Fibroblast of the aortic adventitia (primary cell): Measurements from ENCODE around the gene CASS4. TPM values are rescaled to one million over a fixed set of nuclear protein-coding genes. Genes with fewer than 3 reads are reported as not detected.
"Not testable (repeated sequence)": the region's sequence is repeated elsewhere in the genome, so short reads cannot be mapped to it uniquely, and the experiment has no call there.

ENCODE experiments used
- DNase-seq: peaks from one replicate; pipeline ENCODE4 v3.0.0-alpha.2; 2010; ENCODE audit warnings: low read depth
- H3K4me3 ChIP-seq: 2 replicates; pipeline ENCODE4 v1.5.1; 2011; ENCODE audit warnings: low read depth, mild to moderate bottlenecking, control low read depth, low read length, moderate library complexity
- total RNA-seq: library from RNA; depleted of rRNA; stranded (reverse); fragments of >200 nt; gene quantifications from 2 replicates; pipeline ENCODE4 v1.2.3, GENCODE V29; 2012; ENCODE audit warnings: low replicate concordance
- TF ChIP-seq, protein P1 (sequence below): IDR thresholded peaks from 2 replicates; pipeline ENCODE4 v1.5.1; 2011; ENCODE audit warnings: mild to moderate bottlenecking, low read length, control low read depth, inconsistent platforms; ENCODE audit not compliant: insufficient read depth

Gene CASS4
- total RNA-seq, 1 donor = 0.09 TPM

DNA sequence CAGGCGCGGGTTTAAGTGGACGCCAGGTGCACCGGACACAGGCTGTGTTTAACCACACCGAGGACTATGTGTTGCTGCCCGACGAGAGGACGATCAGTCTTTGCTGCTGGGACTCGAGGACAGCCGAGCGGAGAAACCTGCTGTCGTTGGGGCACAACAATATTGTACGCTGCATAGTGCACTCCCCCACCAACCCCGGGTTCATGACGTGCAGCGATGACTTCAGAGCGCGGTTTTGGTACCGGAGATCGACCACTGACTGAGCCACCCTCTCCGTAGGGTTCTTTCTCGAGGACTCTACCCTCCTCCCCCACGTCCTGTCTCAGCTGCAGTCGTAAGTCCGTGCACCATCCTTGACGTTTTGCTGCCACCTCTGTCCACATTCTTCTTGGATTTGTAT lies 8.6 kb upstream of the CASS4 start:
- TF ChIP-seq, protein P1, sequence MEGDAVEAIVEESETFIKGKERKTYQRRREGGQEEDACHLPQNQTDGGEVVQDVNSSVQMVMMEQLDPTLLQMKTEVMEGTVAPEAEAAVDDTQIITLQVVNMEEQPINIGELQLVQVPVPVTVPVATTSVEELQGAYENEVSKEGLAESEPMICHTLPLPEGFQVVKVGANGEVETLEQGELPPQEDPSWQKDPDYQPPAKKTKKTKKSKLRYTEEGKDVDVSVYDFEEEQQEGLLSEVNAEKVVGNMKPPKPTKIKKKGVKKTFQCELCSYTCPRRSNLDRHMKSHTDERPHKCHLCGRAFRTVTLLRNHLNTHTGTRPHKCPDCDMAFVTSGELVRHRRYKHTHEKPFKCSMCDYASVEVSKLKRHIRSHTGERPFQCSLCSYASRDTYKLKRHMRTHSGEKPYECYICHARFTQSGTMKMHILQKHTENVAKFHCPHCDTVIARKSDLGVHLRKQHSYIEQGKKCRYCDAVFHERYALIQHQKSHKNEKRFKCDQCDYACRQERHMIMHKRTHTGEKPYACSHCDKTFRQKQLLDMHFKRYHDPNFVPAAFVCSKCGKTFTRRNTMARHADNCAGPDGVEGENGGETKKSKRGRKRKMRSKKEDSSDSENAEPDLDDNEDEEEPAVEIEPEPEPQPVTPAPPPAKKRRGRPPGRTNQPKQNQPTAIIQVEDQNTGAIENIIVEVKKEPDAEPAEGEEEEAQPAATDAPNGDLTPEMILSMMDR = no peak
- no peak for DNase-seq
- no peak overlapping the region for H3K4me3 ChIP-seq

DNA sequence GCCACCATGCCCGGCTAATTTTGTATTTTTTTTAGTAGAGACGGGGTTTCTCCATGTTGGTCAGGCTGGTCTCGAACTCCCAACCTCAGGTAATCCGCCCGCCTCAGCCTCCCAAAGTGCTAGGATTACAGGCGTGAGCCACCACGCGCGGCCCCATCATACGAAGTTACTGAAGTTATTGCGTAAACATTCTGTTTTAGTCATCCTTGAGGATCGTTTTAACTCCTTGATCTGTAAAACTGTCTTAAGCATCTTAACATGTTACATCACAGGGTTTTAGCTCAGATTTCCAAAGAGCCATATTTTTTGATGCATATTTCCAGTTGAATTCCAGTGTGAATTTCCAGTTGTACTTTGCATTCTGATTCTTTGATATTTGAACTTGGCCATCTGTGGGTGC lies 6.7 kb upstream of the CASS4 start:
- not testable (repeated sequence) for H3K4me3 ChIP-seq, DNase-seq

DNA sequence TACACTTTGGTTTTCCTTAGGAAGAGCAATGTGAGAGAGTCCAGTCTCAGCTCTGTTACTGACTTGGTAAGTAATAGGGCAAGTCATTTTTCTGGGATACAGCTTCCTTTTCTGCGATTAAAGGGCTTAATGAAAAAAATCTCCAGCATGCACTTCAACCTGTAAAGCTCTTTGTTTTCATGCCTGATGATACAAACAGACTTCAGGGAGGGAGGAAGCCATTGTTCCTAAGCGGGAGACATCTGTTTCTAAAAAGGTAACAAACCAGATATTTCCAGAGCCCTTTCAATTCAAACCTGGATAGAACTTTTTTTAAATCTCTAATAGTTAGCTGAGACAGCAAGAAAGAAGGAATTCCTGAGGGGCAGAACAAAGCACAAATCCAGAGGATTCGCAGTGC lies 5.2 kb upstream of the CASS4 start:
- TF ChIP-seq, protein P1 = no peak
- H3K4me3 ChIP-seq = no peak overlapping the region
- no peak for DNase-seq

DNA sequence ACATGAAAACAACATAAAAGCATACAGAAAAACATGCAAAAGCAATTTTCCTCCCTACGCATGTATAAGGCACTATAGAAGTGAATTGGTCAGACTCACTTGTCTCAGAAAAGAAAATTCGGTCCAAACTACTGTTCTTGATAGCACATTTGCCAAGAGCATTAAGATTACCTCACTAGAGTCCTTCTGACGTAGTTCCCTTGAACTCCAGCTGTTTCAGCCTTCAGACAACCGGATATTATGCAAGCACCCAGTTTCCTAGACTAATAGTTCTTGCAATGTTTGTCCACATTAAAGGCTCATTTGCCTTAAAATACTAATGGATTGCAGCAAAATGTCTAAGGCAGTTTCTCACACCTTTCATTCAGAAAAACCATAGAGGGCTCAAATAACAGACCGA lies 2.5 kb upstream of the CASS4 start:
- H3K4me3 ChIP-seq = no peak overlapping the region
- TF ChIP-seq, protein P1 = no peak
- peak; percentile 61 for DNase-seq

DNA sequence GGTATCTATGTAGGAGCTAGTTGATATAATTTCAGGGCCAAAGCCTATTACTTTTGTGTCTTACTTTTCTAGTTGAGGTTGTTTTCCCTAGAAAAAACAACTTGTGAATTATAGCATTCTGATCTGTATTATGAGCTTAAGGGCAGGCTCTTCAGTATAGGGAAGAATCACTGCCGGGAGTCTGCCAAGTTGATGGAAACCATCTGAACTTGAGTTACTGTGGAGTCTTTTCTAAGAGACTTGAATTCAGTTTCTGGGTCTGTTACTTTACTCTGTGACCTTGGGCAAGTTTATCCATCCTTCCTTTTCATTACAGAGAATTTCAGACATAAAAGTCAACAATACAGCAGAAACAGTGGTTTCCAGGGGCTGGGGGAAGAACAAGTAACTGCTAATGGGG lies 2.1 kb upstream of the CASS4 start:
- H3K4me3 ChIP-seq = no peak overlapping the region

DNA sequence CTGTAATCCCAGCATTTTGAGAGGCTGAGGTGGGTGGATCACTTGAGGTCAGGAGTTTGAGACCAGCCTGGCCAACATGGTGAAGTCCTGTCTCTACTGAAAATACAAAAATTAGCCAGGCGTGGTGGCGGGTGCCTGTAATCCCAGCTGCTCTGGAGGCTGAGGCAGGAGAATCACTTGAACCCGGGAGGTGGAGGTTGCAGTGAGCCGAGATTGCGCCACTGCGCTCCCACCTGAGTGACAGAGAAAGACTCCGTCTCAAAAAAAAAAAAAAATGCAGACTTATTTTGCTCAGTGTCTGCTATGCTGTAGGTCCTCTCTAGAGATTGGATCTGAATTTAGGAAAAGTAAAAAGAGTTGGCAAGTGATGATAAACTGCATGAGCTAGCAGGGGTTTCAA lies 773 bp upstream of the CASS4 start:
- DNase-seq, H3K4me3 ChIP-seq: not testable (repeated sequence)

More for the DNA sequence above, 2.1 kb upstream of the CASS4 start:
- TF ChIP-seq, protein P1 = no peak
- DNase-seq = no peak

DNA sequence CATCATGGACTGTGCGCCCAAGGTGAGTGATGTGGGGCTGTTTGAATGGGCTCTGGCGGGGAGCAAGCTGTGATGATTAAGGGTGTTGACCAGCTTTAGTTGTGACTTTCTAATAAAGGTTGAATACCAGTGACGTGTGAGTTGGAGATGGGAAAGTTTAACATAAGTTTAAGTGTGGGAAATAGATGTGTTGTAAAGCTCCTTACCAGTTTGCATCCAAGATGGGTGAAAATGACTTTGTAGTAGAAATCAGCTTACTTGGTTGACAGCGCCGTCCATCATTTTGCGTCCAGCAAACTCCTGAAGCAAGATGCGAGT lies 372 bp downstream of the CASS4 start:
- DNase-seq = no peak
- TF ChIP-seq, protein P1 = no peak
- no peak overlapping the region for H3K4me3 ChIP-seq

DNA sequence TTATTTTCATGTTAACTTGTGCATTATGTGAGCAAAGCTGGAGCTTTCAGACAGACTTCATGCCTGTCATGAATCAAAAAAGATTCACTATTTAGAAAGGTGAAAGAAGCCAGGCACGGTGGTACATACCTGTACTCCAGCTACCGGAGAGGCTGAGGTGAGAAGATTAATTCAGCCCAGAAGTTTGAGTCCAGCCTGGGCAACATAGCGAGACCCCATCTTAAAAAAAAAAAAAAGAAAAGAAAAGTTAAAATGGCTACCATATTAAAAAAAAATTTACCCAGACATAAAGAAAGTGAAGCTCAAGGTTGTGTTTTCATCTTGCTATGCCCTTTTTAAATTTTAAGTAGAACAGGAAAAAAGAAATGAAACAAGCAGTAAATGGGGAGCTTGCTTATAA lies 889 bp downstream of the CASS4 start:
- no peak overlapping the region for H3K4me3 ChIP-seq
- DNase-seq = no peak
- TF ChIP-seq, protein P1 = no peak
